Measurements from ENCODE around the gene RUNDC3A. TPM values are rescaled to one million over a fixed set of nuclear protein-coding genes. Genes with fewer than 3 reads are reported as not detected.

RUNDC3A gene
- total RNA-seq, 1 experiment from 2014 or later, result 5.2 TPM

GRCh38 chr17:44354582-44355561 lies 46.5 kb downstream of the RUNDC3A start (continued):
- peak; percentile 29; the same call in 1 of the 2 replicates for TF ChIP-seq GABPB1 (CRISPR knock-in tag; IDR thresholded peaks at IDR 0.05)
- TF ChIP-seq ZNF281 (CRISPR knock-in tag; IDR thresholded peaks at IDR 0.05), result no peak
- no peak for TF ChIP-seq ESRRA (CRISPR knock-in tag; IDR thresholded peaks at IDR 0.05; ENCODE audit: borderline replicate concordance)
- TF ChIP-seq AFF4 (CRISPR knock-in tag; IDR thresholded peaks at IDR 0.05; ENCODE audit: borderline replicate concordance), result no peak
- no peak for TF ChIP-seq ZNF532 (CRISPR knock-in tag; IDR thresholded peaks at IDR 0.05; ENCODE audit: borderline replicate concordance)
- no peak for TF ChIP-seq TEAD4 (CRISPR knock-in tag; IDR thresholded peaks at IDR 0.05)
- no peak for TF ChIP-seq STAT6 (CRISPR knock-in tag; conservative IDR thresholded peaks at IDR 0.05; ENCODE audit: low read depth)
- TF ChIP-seq PRRX2 (CRISPR knock-in tag; IDR thresholded peaks at IDR 0.05), result no peak
- TF ChIP-seq ZNF396 (CRISPR knock-in tag; IDR thresholded peaks at IDR 0.05; ENCODE audit: borderline replicate concordance), result no peak
- no peak for TF ChIP-seq JUN (CRISPR knock-in tag; IDR thresholded peaks at IDR 0.05)
- TF ChIP-seq TCF7 (CRISPR knock-in tag; IDR thresholded peaks at IDR 0.05; ENCODE audit: low read depth), result no peak
- TF ChIP-seq ZNF121 (CRISPR knock-in tag; IDR thresholded peaks at IDR 0.05), result no peak
- TF ChIP-seq, protein P1, sequence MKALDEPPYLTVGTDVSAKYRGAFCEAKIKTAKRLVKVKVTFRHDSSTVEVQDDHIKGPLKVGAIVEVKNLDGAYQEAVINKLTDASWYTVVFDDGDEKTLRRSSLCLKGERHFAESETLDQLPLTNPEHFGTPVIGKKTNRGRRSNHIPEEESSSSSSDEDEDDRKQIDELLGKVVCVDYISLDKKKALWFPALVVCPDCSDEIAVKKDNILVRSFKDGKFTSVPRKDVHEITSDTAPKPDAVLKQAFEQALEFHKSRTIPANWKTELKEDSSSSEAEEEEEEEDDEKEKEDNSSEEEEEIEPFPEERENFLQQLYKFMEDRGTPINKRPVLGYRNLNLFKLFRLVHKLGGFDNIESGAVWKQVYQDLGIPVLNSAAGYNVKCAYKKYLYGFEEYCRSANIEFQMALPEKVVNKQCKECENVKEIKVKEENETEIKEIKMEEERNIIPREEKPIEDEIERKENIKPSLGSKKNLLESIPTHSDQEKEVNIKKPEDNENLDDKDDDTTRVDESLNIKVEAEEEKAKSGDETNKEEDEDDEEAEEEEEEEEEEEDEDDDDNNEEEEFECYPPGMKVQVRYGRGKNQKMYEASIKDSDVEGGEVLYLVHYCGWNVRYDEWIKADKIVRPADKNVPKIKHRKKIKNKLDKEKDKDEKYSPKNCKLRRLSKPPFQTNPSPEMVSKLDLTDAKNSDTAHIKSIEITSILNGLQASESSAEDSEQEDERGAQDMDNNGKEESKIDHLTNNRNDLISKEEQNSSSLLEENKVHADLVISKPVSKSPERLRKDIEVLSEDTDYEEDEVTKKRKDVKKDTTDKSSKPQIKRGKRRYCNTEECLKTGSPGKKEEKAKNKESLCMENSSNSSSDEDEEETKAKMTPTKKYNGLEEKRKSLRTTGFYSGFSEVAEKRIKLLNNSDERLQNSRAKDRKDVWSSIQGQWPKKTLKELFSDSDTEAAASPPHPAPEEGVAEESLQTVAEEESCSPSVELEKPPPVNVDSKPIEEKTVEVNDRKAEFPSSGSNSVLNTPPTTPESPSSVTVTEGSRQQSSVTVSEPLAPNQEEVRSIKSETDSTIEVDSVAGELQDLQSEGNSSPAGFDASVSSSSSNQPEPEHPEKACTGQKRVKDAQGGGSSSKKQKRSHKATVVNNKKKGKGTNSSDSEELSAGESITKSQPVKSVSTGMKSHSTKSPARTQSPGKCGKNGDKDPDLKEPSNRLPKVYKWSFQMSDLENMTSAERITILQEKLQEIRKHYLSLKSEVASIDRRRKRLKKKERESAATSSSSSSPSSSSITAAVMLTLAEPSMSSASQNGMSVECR (CRISPR knock-in tag; IDR thresholded peaks at IDR 0.05; ENCODE audit: borderline replicate concordance), result no peak
- TF ChIP-seq NFATC4 (CRISPR knock-in tag; IDR thresholded peaks at IDR 0.05), result no peak
- peak; percentile 84 for TF ChIP-seq CTCF (IDR thresholded peaks at IDR 0.05)
- no peak for TF ChIP-seq TEAD1 (CRISPR knock-in tag; IDR thresholded peaks at IDR 0.05)
- TF ChIP-seq ZNF219 (CRISPR knock-in tag; IDR thresholded peaks at IDR 0.05; ENCODE audit: borderline replicate concordance), result no peak

Data from WTC11 (cell line).